AG04450 (cell line): ENCODE data around the gene COBL. TPM values are rescaled to one million over a fixed set of nuclear protein-coding genes. Genes with fewer than 3 reads are reported as not detected.

Source experiments
- CTCF ChIA-PET: fragments of 300-600, 350-600 bp; formaldehyde crosslinking; extraction: SDS; loops from one replicate; lab custom pipeline; 2022; ENCODE audit warnings: antibody characterized with exemption, inconsistent platforms; lab: Charles Lee
- POLR2A ChIA-PET: fragments of 350-600 bp; formaldehyde crosslinking; extraction: SDS; loops from one replicate; lab custom pipeline; 2021; ENCODE audit warnings: antibody characterized with exemption, inconsistent platforms; lab: Yijun Ruan, JAX
- DNase-seq: peaks from one replicate; pipeline ENCODE4 v3.0.0-alpha.2; 2011; ENCODE audit warnings: low read depth, low spot score
- H3K27ac ChIP-seq: one replicate; pipeline ENCODE4 v1.5.1; 2012; ENCODE audit warnings: low read depth, low read length, control low read depth
- H3K27me3 ChIP-seq: one replicate; pipeline ENCODE4 v1.6.0; 2012; ENCODE audit warnings: low read length; ENCODE audit not compliant: control insufficient read depth, insufficient read depth
- H3K4me3 ChIP-seq: 2 replicates; pipeline ENCODE4 v1.5.1; 2011; ENCODE audit warnings: mild to moderate bottlenecking, low read depth, low read length, control low read depth
- H3K9me3 ChIP-seq: 2 replicates; pipeline ENCODE4 v1.5.1; 2012; ENCODE audit warnings: low read length; ENCODE audit not compliant: control insufficient read depth, insufficient read depth
- CTCF ChIP-seq: IDR thresholded peaks from 2 replicates; pipeline ENCODE4 v1.5.1; 2011; ENCODE audit warnings: low read depth, low read length, control low read depth, inconsistent platforms
- polyA plus RNA-seq: library from polyadenylated mRNA; depleted of rRNA; stranded (reverse); fragments of >200 nt; gene quantifications from 2 replicates; pipeline ENCODE4 v1.2.3, GENCODE V29; 2011

The COBL gene
- polyA plus RNA-seq, 1 experiment: 0.06 TPM

GRCh38 chr7:51340029-51340838, 23.6 kb upstream of the COBL start:
- ChIA-PET POLR2A (no interaction called here), CTCF (no interaction called here)
- Histone ChIP-seq H3K27me3 (no peaks in the 10 kb centered on the region), H3K9me3 (peaks cover 4% of the 10 kb centered on the region), H3K4me3 (no peak overlapping the region), H3K27ac (no peak overlapping the region)
- TF ChIP-seq CTCF: no peak
- DNase-seq: no peak

- ChIA-PET POLR2A (no interaction called here), CTCF (no interaction called here)
- DNase-seq: no peak
These were observed 18.4 kb upstream of the COBL start for GRCh38 chr7:51335057-51335456.

GRCh38 chr7:51329696-51330263, 13.2 kb upstream of the COBL start:
- TF ChIP-seq CTCF: no peak
- Histone ChIP-seq H3K9me3 (peaks cover 6% of the 10 kb centered on the region; the same call in 1 of the 2 replicates), H3K4me3 (no peak overlapping the region), H3K27ac (no peak overlapping the region), H3K27me3 (no peaks in the 10 kb centered on the region)
- ChIA-PET POLR2A (no interaction called here), CTCF (no interaction called here)
- DNase-seq: no peak

More at GRCh38 chr7:51335057-51335456, 18.4 kb upstream of the COBL start:
- TF ChIP-seq CTCF: no peak
- H3K27ac ChIP-seq: no peak overlapping the region
- H3K9me3 ChIP-seq: peaks cover 10% of the 10 kb centered on the region
- no peaks in the 10 kb centered on the region for H3K27me3 ChIP-seq
- no peak overlapping the region for H3K4me3 ChIP-seq

GRCh38 chr7:51328351-51328801, 11.8 kb upstream of the COBL start:
- DNase-seq: no peak
- no peak for TF ChIP-seq CTCF
- H3K27me3 ChIP-seq: no peaks in the 10 kb centered on the region
- ChIA-PET CTCF (no interaction called here), POLR2A (no interaction called here)
- H3K27ac ChIP-seq: no peak overlapping the region
- H3K9me3 ChIP-seq: peaks cover 3% of the 10 kb centered on the region; the same call in 1 of the 2 replicates
- no peak overlapping the region for H3K4me3 ChIP-seq

GRCh38 chr7:51327287-51327717, 10.7 kb upstream of the COBL start:
- H3K9me3 ChIP-seq: no peaks in the 10 kb centered on the region; the same call in 1 of the 2 replicates
- CTCF ChIA-PET: no interaction called here
- H3K27me3 ChIP-seq: no peaks in the 10 kb centered on the region
- no peak for TF ChIP-seq CTCF
- no peak overlapping the region for H3K27ac ChIP-seq
- POLR2A ChIA-PET: no interaction called here
- no peak for DNase-seq
- no peak overlapping the region for H3K4me3 ChIP-seq
